Activated naive CD8-positive, alpha-beta T cell treated with anti-CD3 and anti-CD28 coated beads for 36 hours (primary cell): ENCODE results near the gene TMEM54. TPM values are rescaled to one million over a fixed set of nuclear protein-coding genes. Genes with fewer than 3 reads are reported as not detected.

Source experiments
- DNase-seq: peaks from one replicate; pipeline ENCODE4 v3.0.0; 2021
- H3K27ac Mint-ChIP-seq: one replicate; pipeline ENCODE4 v1.8.0; 2022; ENCODE audit warnings: mild to moderate bottlenecking, moderate library complexity, mixed read lengths
- H3K27me3 Mint-ChIP-seq: one replicate; pipeline ENCODE4 v1.8.0; 2022; ENCODE audit warnings: mild to moderate bottlenecking, mixed read lengths
- H3K36me3 Mint-ChIP-seq: one replicate; pipeline ENCODE4 v1.8.0; 2021; ENCODE audit warnings: mild to moderate bottlenecking, mixed read lengths
- H3K4me1 Mint-ChIP-seq: one replicate; pipeline ENCODE4 v1.8.0; 2021; ENCODE audit warnings: mixed read lengths
- H3K4me3 Mint-ChIP-seq: one replicate; pipeline ENCODE4 v1.8.0; 2022; ENCODE audit warnings: mild to moderate bottlenecking, moderate library complexity, mixed read lengths
- H3K9me3 Mint-ChIP-seq: one replicate; pipeline ENCODE4 v1.8.0; 2022; ENCODE audit warnings: mixed read lengths
- total RNA-seq, 2 experiments: library from RNA; stranded (reverse); gene quantifications; one replicate each; pipeline ENCODE4 v1.2.3, GENCODE V29; 2021

TMEM54 gene
- total RNA-seq, 2 experiments from 2014 or later, result 1.2 to 1.4 TPM

- no peak for DNase-seq
- Mint-ChIP-seq H3K27ac (no peak overlapping the region), H3K27me3 (peaks cover 32% of the 10 kb centered on the region), H3K9me3 (no peaks in the 10 kb centered on the region), H3K4me3 (no peak overlapping the region), H3K4me1 (peaks cover 2% of the 10 kb centered on the region), H3K36me3 (no peaks in the 10 kb centered on the region)
Observed at GRCh38 chr1:32903991-32904785, 3.0 kb upstream of the TMEM54 start.

GRCh38 chr1:32902535-32902920, 1.3 kb upstream of the TMEM54 start:
- H3K4me1 Mint-ChIP-seq, result peaks cover 2% of the 10 kb centered on the region
- no peak for DNase-seq
- no peaks in the 10 kb centered on the region for H3K36me3 Mint-ChIP-seq
- H3K4me3 Mint-ChIP-seq, result no peak overlapping the region
- H3K27me3 Mint-ChIP-seq, result peaks cover 35% of the 10 kb centered on the region
- no peaks in the 10 kb centered on the region for H3K9me3 Mint-ChIP-seq
- H3K27ac Mint-ChIP-seq, result no peak overlapping the region

GRCh38 chr1:32901823-32902534, 790 bp upstream of the TMEM54 start:
- no peaks in the 10 kb centered on the region for H3K9me3 Mint-ChIP-seq
- DNase-seq, result no peak
- H3K27me3 Mint-ChIP-seq, result peaks cover 35% of the 10 kb centered on the region
- peaks cover 2% of the 10 kb centered on the region for H3K4me1 Mint-ChIP-seq
- peak overlapping the region; percentile 73 for H3K4me3 Mint-ChIP-seq
- H3K27ac Mint-ChIP-seq, result no peak overlapping the region
- no peaks in the 10 kb centered on the region for H3K36me3 Mint-ChIP-seq

GRCh38 chr1:32900371-32900955, 726 bp downstream of the TMEM54 start:
- Mint-ChIP-seq H3K4me1 (peaks cover 2% of the 10 kb centered on the region), H3K9me3 (no peaks in the 10 kb centered on the region), H3K4me3 (peak overlapping the region; percentile 57), H3K27me3 (peaks cover 35% of the 10 kb centered on the region), H3K36me3 (no peaks in the 10 kb centered on the region), H3K27ac (no peak overlapping the region)
- DNase-seq, result no peak

GRCh38 chr1:32899586-32900296, 1.4 kb downstream of the TMEM54 start:
- H3K36me3 Mint-ChIP-seq, result no peaks in the 10 kb centered on the region
- no peak overlapping the region for H3K27ac Mint-ChIP-seq
- no peak overlapping the region for H3K4me3 Mint-ChIP-seq
- H3K4me1 Mint-ChIP-seq, result peaks cover 2% of the 10 kb centered on the region
- peaks cover 38% of the 10 kb centered on the region for H3K27me3 Mint-ChIP-seq
- DNase-seq, result no peak
- no peaks in the 10 kb centered on the region for H3K9me3 Mint-ChIP-seq

- no peak overlapping the region for H3K4me3 Mint-ChIP-seq
- H3K36me3 Mint-ChIP-seq, result no peaks in the 10 kb centered on the region
- H3K27me3 Mint-ChIP-seq, result peaks cover 39% of the 10 kb centered on the region
- peaks cover 2% of the 10 kb centered on the region for H3K4me1 Mint-ChIP-seq
- no peak for DNase-seq
- no peaks in the 10 kb centered on the region for H3K9me3 Mint-ChIP-seq
- H3K27ac Mint-ChIP-seq, result no peak overlapping the region
Observed at GRCh38 chr1:32898958-32899357, 2.2 kb downstream of the TMEM54 start.

- Mint-ChIP-seq H3K27me3 (peaks cover 48% of the 10 kb centered on the region), H3K4me1 (peaks cover 5% of the 10 kb centered on the region), H3K27ac (no peak overlapping the region), H3K36me3 (no peaks in the 10 kb centered on the region), H3K4me3 (no peak overlapping the region), H3K9me3 (no peaks in the 10 kb centered on the region)
- DNase-seq, result no peak
Observed at GRCh38 chr1:32898056-32898455, 3.1 kb downstream of the TMEM54 start.

GRCh38 chr1:32897082-32898049, 3.8 kb downstream of the TMEM54 start:
- H3K36me3 Mint-ChIP-seq, result no peaks in the 10 kb centered on the region
- DNase-seq, result no peak
- H3K27ac Mint-ChIP-seq, result no peak overlapping the region
- no peaks in the 10 kb centered on the region for H3K9me3 Mint-ChIP-seq
- H3K4me3 Mint-ChIP-seq, result no peak overlapping the region
- peaks cover 46% of the 10 kb centered on the region for H3K27me3 Mint-ChIP-seq
- peaks cover 5% of the 10 kb centered on the region for H3K4me1 Mint-ChIP-seq

GRCh38 chr1:32896451-32896850, 4.7 kb downstream of the TMEM54 start:
- Mint-ChIP-seq H3K36me3 (no peaks in the 10 kb centered on the region), H3K4me3 (no peak overlapping the region), H3K4me1 (peaks cover 3% of the 10 kb centered on the region), H3K27me3 (peaks cover 46% of the 10 kb centered on the region), H3K9me3 (no peaks in the 10 kb centered on the region), H3K27ac (no peak overlapping the region)
- no peak for DNase-seq

GRCh38 chr1:32895325-32896215, 5.6 kb downstream of the TMEM54 start:
- Mint-ChIP-seq H3K4me3 (no peak overlapping the region), H3K27ac (no peak overlapping the region), H3K9me3 (no peaks in the 10 kb centered on the region), H3K36me3 (no peaks in the 10 kb centered on the region), H3K4me1 (peaks cover 3% of the 10 kb centered on the region), H3K27me3 (peaks cover 50% of the 10 kb centered on the region)
- DNase-seq, result no peak

GRCh38 chr1:32894681-32895080, 6.5 kb downstream of the TMEM54 start:
- no peak for DNase-seq
- Mint-ChIP-seq H3K27me3 (peaks cover 45% of the 10 kb centered on the region), H3K36me3 (no peaks in the 10 kb centered on the region), H3K4me1 (peaks cover 3% of the 10 kb centered on the region), H3K9me3 (no peaks in the 10 kb centered on the region), H3K4me3 (no peak overlapping the region), H3K27ac (no peak overlapping the region)

GRCh38 chr1:32894019-32894600, 7.1 kb downstream of the TMEM54 start:
- no peaks in the 10 kb centered on the region for H3K9me3 Mint-ChIP-seq
- DNase-seq, result no peak
- H3K4me3 Mint-ChIP-seq, result peak overlapping the region; percentile 56
- no peaks in the 10 kb centered on the region for H3K36me3 Mint-ChIP-seq
- H3K27me3 Mint-ChIP-seq, result peaks cover 45% of the 10 kb centered on the region
- H3K4me1 Mint-ChIP-seq, result peaks cover 3% of the 10 kb centered on the region
- H3K27ac Mint-ChIP-seq, result no peak overlapping the region
